ENCODE measurements around the gene ATP5MC2.

Gene ATP5MC2

GRCh38 chr12:53623548-53624385 is 52.1 kb downstream of the ATP5MC2 start:
- FAIRE-seq (no peak), DNase-seq (ENCODE audit: insufficient read length, low spot score) (no peak)
- TF ChIP-seq POLR2A (IDR thresholded peaks at IDR 0.05; ENCODE audit: low read depth, low read length), result no peak

- no peak for TF ChIP-seq POLR2A (IDR thresholded peaks at IDR 0.05; ENCODE audit: low read depth, low read length)
- no peak for FAIRE-seq
- no peak for DNase-seq (ENCODE audit: insufficient read length, low spot score)
These were observed 53.2 kb downstream of the ATP5MC2 start for GRCh38 chr12:53622724-53623123.

GRCh38 chr12:53618275-53618674 is 57.6 kb downstream of the ATP5MC2 start:
- no peak for DNase-seq (ENCODE audit: insufficient read length, low spot score)

GRCh38 chr12:53617700-53618099 is 58.2 kb downstream of the ATP5MC2 start:
- TF ChIP-seq POLR2A (IDR thresholded peaks at IDR 0.05; ENCODE audit: low read depth, low read length), result no peak
- FAIRE-seq (no peak), DNase-seq (ENCODE audit: insufficient read length, low spot score) (no peak)

More at GRCh38 chr12:53618275-53618674, 57.6 kb downstream of the ATP5MC2 start:
- FAIRE-seq, result no peak
- TF ChIP-seq POLR2A (IDR thresholded peaks at IDR 0.05; ENCODE audit: low read depth, low read length), result no peak

- no peak for DNase-seq (ENCODE audit: insufficient read length, low spot score)
- no peak for TF ChIP-seq POLR2A (IDR thresholded peaks at IDR 0.05; ENCODE audit: low read depth, low read length)
- FAIRE-seq, result no peak
These were observed 58.9 kb downstream of the ATP5MC2 start for GRCh38 chr12:53616950-53617349.
